Natural killer cell treated with Interleukin-12 subunit alpha and Interleukin-12 subunit beta and Interleukin-15 and Interleukin-18, amount 100 ng/mL, for 72 hours (primary cell): ENCODE measurements around the gene SLC6A6. TPM values are rescaled to one million over a fixed set of nuclear protein-coding genes. Genes with fewer than 3 reads are reported as not detected.

Source experiments
- ATAC-seq, 2 donors: fragments of 150-1000 bp; cut with Tn5 transposase in 1 of 2; sonication (Bioruptor Pico), chemical (Tn5 transposase) in 1 of 2; 2 replicates each; pipeline ENCODE4 v1.10.0; 2021
- DNase-seq: peaks from one replicate; pipeline ENCODE4 v3.0.0; 2022; ENCODE audit warnings: low spot score
- H3K27ac Mint-ChIP-seq, 2 donors: 1 replicate in 1 of 2; 2 replicates in 1 of 2; pipeline ENCODE4 v1.8.0; 2022; ENCODE audit warnings: mixed read lengths in 2 of 2, mild to moderate bottlenecking in 1 of 2, moderate library complexity in 1 of 2
- H3K27me3 Mint-ChIP-seq, 2 donors: 1 replicate in 1 of 2; 2 replicates in 1 of 2; pipeline ENCODE4 v1.8.0; 2022; ENCODE audit warnings: mixed read lengths in 2 of 2
- H3K36me3 Mint-ChIP-seq: one replicate; pipeline ENCODE4 v1.8.0; 2022; ENCODE audit warnings: mixed read lengths
- H3K4me1 Mint-ChIP-seq, 2 donors: 1 replicate in 1 of 2; 2 replicates in 1 of 2; pipeline ENCODE4 v1.8.0; 2022; ENCODE audit warnings: low read depth in 2 of 2, mixed read lengths in 2 of 2, mild to moderate bottlenecking in 1 of 2
- H3K4me3 Mint-ChIP-seq: one replicate; pipeline ENCODE4 v1.8.0; 2022; ENCODE audit warnings: mixed read lengths
- H3K9me3 Mint-ChIP-seq: 2 replicates; pipeline ENCODE4 v1.8.0; 2022; ENCODE audit warnings: mixed read lengths
- total RNA-seq, 2 donors: library from RNA; stranded (reverse); gene quantifications; one replicate each; pipeline ENCODE4 v1.2.3, GENCODE V29; 2022

The SLC6A6 gene
- total RNA-seq, 2 donors from 2014 or later: 20.4 to 56.7 TPM

GRCh38 chr3:14410106-14410502, 7.7 kb downstream of the SLC6A6 start:
- DNase-seq (no peak), ATAC-seq (no peak)
- Mint-ChIP-seq H3K9me3 (no peaks in the 10 kb centered on the region), H3K4me3 (peak overlapping the region; percentile 15), H3K27me3 (no peaks in the 10 kb centered on the region), H3K4me1 (peaks cover 24 to 36% of the 10 kb centered on the region in 2 donors), H3K36me3 (no peaks in the 10 kb centered on the region), H3K27ac (peak overlapping the region; percentile 76 to 91)

- H3K4me1 Mint-ChIP-seq: peaks cover 18 to 30% of the 10 kb centered on the region in 2 donors
- H3K27ac Mint-ChIP-seq: peak overlapping the region; percentile 76 to 91
- no peaks in the 10 kb centered on the region for H3K36me3 Mint-ChIP-seq
- H3K27me3 Mint-ChIP-seq: no peaks in the 10 kb centered on the region
- ATAC-seq: peak; percentile 89 to 93
- H3K4me3 Mint-ChIP-seq: peak overlapping the region; percentile 15
- DNase-seq: peak; percentile 65
- H3K9me3 Mint-ChIP-seq: no peaks in the 10 kb centered on the region
These were observed 8.2 kb downstream of the SLC6A6 start for GRCh38 chr3:14410503-14411165.

DNA sequence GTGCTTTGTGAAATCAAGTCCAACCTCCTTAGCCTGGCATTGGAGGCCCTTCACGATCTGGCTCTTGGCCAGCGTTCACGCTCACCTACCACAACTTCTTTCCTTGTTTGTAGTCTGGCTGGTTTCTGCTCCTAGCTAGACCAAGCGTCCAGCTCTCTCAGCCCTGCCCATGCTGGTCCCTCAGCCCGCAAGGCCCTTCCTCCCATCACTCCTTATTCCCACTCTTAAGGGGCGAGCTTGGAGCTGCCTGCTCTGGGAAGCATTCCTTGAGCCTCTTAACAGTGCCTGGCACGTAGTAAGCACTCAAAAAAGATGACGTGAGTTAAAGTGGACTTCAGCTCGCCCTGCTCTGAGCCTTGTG, 8.7 kb downstream of the SLC6A6 start:
- no peaks in the 10 kb centered on the region for H3K36me3 Mint-ChIP-seq
- H3K27ac Mint-ChIP-seq: peak overlapping the region; percentile 50 to 76
- no peaks in the 10 kb centered on the region for H3K9me3 Mint-ChIP-seq
- no peaks in the 10 kb centered on the region for H3K27me3 Mint-ChIP-seq
- H3K4me1 Mint-ChIP-seq: peaks cover 13 to 27% of the 10 kb centered on the region in 2 donors
- no peak for DNase-seq
- no peak overlapping the region for H3K4me3 Mint-ChIP-seq
- no peak for ATAC-seq

GRCh38 chr3:14411988-14412387, 9.6 kb downstream of the SLC6A6 start:
- ATAC-seq: no peak
- H3K9me3 Mint-ChIP-seq: no peaks in the 10 kb centered on the region
- peaks cover 12 to 27% of the 10 kb centered on the region in 2 donors for H3K4me1 Mint-ChIP-seq
- no peak for DNase-seq
- no peaks in the 10 kb centered on the region for H3K36me3 Mint-ChIP-seq
- H3K27me3 Mint-ChIP-seq: no peaks in the 10 kb centered on the region
- no peak overlapping the region for H3K4me3 Mint-ChIP-seq
- H3K27ac Mint-ChIP-seq: peak overlapping the region in 1 of 2 donors; percentile 76

- Mint-ChIP-seq H3K4me3 (no peak overlapping the region), H3K27me3 (no peaks in the 10 kb centered on the region), H3K36me3 (no peaks in the 10 kb centered on the region), H3K27ac (peak overlapping the region in 1 of 2 donors; percentile 41), H3K9me3 (no peaks in the 10 kb centered on the region), H3K4me1 (peaks cover 12 to 24% of the 10 kb centered on the region in 2 donors)
- ATAC-seq (no peak), DNase-seq (no peak)
These were observed 10.5 kb downstream of the SLC6A6 start for GRCh38 chr3:14412831-14413380.

DNA sequence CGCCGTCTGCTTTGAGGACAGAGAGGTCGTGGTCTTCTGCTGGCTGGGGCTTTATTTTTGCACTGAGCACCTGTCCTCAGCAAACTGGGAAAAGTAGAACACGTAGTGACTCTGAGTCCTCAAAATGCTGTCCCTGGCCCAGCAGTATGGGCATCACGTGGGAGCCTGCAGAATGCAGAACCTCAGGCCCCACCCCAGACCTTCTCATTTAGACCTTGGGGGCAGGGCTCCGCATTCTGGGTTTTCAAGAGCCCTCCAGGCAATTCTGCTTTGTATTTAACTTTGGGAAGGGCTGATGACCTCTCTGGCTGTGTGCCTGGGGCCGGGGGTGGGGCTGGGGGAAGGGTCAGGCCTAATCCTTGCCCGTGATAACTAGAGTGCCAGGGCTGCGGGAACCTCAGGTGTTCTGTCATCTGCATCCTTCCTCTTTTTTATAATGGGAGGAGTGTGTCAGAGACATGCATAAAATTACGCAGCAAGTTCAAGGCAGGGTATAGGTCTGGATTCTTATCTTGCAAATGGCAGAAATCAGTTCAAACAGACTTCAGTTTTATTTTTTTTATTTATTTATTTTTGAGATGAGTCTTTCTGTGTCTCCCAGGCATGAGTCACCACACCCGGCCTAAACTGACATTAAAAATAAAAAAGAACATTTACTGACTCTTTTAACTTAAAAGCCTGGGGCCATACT, 11.1 kb downstream of the SLC6A6 start:
- Mint-ChIP-seq H3K27ac (no peak overlapping the region), H3K9me3 (no peaks in the 10 kb centered on the region), H3K36me3 (no peaks in the 10 kb centered on the region), H3K4me3 (no peak overlapping the region), H3K27me3 (no peaks in the 10 kb centered on the region), H3K4me1 (peaks cover 12 to 24% of the 10 kb centered on the region in 2 donors)
- DNase-seq (no peak), ATAC-seq (no peak)

DNA sequence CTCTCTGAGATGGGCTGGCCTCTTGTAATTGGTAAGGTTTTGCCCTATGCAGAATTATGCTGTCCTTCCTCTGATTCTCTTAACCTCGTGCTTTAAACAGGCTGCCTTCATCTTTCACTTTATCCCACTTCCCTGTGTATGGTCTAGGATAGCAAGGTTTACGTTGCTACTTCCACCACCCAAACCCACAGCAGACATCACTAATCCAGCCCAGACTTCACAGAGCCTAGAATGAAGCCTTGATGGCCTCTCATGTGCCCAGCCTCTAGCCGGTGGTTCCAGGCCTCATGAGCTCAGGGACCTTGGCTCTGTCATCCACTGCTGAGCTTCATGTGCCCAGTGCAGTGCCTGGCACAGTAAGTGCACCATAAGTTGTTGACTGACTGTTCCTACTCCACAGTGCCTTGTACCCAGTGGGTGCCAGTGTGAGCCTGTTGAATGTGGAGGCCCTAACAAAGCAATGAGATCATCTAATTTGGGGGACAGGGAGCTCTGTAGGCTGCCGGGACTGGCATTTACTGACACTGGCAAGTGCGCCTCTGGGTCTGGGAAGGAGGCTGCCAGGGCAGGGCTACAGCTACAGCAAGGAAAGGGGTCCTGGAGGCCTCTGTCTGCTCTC, 12.5 kb downstream of the SLC6A6 start:
- Mint-ChIP-seq H3K27me3 (no peaks in the 10 kb centered on the region), H3K9me3 (no peaks in the 10 kb centered on the region), H3K36me3 (no peaks in the 10 kb centered on the region), H3K4me1 (peaks cover 12 to 22% of the 10 kb centered on the region in 2 donors), H3K27ac (peak overlapping the region in 1 of 2 donors; percentile 40), H3K4me3 (no peak overlapping the region)
- ATAC-seq (no peak), DNase-seq (no peak)

DNA sequence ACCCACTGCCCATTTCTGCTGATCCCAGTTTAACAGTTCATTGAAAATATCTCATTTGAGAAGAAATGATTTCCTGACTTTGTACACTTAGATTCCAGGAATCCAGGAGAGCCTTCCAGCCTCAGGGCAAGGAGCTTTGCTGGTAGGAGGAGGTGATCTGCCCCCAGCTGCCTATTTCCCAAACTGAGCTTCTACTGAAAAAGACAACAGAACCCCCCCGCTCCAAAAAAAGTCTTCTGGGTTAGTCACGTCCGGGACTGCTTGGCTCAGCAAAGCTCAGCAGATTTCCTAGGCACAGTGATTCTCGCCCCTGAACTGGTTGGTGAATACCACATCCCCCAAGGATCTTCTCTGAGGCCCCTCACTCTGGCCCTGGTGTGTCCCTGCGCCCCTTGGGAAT, 13.1 kb downstream of the SLC6A6 start:
- Mint-ChIP-seq H3K9me3 (no peaks in the 10 kb centered on the region), H3K36me3 (no peaks in the 10 kb centered on the region), H3K4me3 (no peak overlapping the region), H3K27me3 (no peaks in the 10 kb centered on the region), H3K27ac (no peak overlapping the region), H3K4me1 (peaks cover 9 to 17% of the 10 kb centered on the region in 2 donors)
- DNase-seq (no peak), ATAC-seq (no peak)

DNA sequence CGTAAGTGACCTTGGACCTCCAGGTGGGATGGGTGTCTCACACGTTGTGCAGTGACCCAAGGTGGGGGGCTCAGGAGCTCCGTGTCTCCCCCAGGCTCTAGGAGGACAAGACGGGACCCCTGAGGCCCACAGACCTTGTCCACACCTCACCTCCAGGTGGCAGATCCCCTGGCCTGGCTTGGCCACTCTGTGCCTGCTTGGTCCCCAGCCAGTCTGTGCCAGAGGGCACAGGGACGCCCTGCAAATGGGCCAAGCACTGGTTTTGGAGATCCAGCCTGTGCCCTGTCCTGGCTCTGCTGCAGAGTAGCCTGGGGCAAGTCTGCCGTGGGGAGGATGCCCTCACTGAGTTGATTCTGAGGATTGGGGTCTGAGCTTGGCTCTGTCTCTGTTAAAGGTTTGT, 14.0 kb downstream of the SLC6A6 start:
- no peak for DNase-seq
- H3K27me3 Mint-ChIP-seq: no peaks in the 10 kb centered on the region
- H3K9me3 Mint-ChIP-seq: no peaks in the 10 kb centered on the region
- no peak for ATAC-seq
- peaks cover 5 to 9% of the 10 kb centered on the region in 2 donors for H3K4me1 Mint-ChIP-seq
- H3K36me3 Mint-ChIP-seq: no peaks in the 10 kb centered on the region
- no peak overlapping the region for H3K27ac Mint-ChIP-seq
- no peak overlapping the region for H3K4me3 Mint-ChIP-seq

GRCh38 chr3:14418296-14419250, 16.2 kb downstream of the SLC6A6 start:
- no peaks in the 10 kb centered on the region for H3K9me3 Mint-ChIP-seq
- no peak overlapping the region for H3K4me3 Mint-ChIP-seq
- peaks cover 16 to 21% of the 10 kb centered on the region in 2 donors for H3K4me1 Mint-ChIP-seq
- DNase-seq (no peak), ATAC-seq (no peak)
- H3K27me3 Mint-ChIP-seq: no peaks in the 10 kb centered on the region
- H3K36me3 Mint-ChIP-seq: no peaks in the 10 kb centered on the region
- no peak overlapping the region for H3K27ac Mint-ChIP-seq

GRCh38 chr3:14422016-14422963, 19.9 kb downstream of the SLC6A6 start:
- H3K27ac Mint-ChIP-seq: peak overlapping the region; percentile 77 to 90
- no peaks in the 10 kb centered on the region for H3K36me3 Mint-ChIP-seq
- no peaks in the 10 kb centered on the region for H3K27me3 Mint-ChIP-seq
- peak overlapping the region; percentile 84 for H3K4me3 Mint-ChIP-seq
- no peaks in the 10 kb centered on the region for H3K9me3 Mint-ChIP-seq
- no peak for DNase-seq
- peaks cover 49 to 50% of the 10 kb centered on the region in 2 donors for H3K4me1 Mint-ChIP-seq
- ATAC-seq: no peak

DNA sequence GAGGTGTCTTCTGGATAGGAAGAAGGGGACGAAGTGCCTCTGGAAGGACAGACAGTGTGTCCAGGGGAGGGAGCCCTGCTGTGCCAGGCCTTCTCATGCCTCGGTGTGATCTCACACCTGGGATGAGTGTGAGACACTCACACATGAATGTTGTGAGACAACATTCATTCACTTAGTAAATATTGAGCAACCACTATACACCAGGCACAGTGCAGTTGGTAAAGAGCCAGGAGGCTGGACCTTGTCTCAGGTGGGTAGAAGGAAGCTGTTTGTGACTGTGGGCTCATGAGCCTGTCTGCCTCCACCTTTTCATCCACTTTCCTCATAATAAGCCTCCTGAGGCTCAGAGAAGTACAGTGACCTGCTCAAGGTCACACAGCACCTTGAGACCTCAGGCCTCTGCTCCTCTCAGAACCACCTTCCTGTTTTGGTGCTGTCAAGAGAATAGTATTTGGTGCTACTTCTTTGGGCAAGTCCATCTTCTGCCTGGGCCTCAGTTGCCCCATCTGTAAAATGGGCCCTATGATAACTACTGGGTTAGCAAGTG, 20.9 kb downstream of the SLC6A6 start:
- no peak for DNase-seq
- Mint-ChIP-seq H3K4me1 (peaks cover 56 to 59% of the 10 kb centered on the region in 2 donors), H3K27me3 (no peaks in the 10 kb centered on the region), H3K27ac (peak overlapping the region; percentile 77 to 90), H3K36me3 (no peaks in the 10 kb centered on the region), H3K9me3 (no peaks in the 10 kb centered on the region), H3K4me3 (peak overlapping the region; percentile 84)
- peak; percentile 35 to 50 for ATAC-seq
